ENCODE results near the gene MDK. TPM values are rescaled to one million over a fixed set of nuclear protein-coding genes. Genes with fewer than 3 reads are reported as not detected.

MDK gene
- total and polyA plus RNA-seq, 2 of the 13 experiments (the other 11 are each of a cell fraction or from before 2014, with no cell fraction given) = 312 to 407 TPM

- TF ChIP-seq ATF2 (CRISPR knock-in tag; IDR thresholded peaks at IDR 0.05) (no peak), ZSCAN31 (CRISPR knock-in tag; IDR thresholded peaks at IDR 0.05; ENCODE audit: low read depth) (peak; percentile 42; the same call in 1 of the 2 replicates), U2AF2 (IDR thresholded peaks at IDR 0.05; ENCODE audit: low read depth, low read length) (no peak), ZNF350 (CRISPR knock-in tag; IDR thresholded peaks at IDR 0.05; ENCODE audit: borderline replicate concordance, low read depth) (no peak), YEATS4 (CRISPR knock-in tag; IDR thresholded peaks at IDR 0.05; ENCODE audit: borderline replicate concordance) (peak; percentile 38; the same call in 1 of the 2 replicates), NONO (IDR thresholded peaks at IDR 0.05) (no peak), NONO (CRISPR knock-in tag; conservative IDR thresholded peaks at IDR 0.05) (no peak; the same call in 1 of the 2 replicates), TRIM24 (CRISPR knock-in tag; IDR thresholded peaks at IDR 0.05) (no peak)
- TF ChIP-seq, protein P1, sequence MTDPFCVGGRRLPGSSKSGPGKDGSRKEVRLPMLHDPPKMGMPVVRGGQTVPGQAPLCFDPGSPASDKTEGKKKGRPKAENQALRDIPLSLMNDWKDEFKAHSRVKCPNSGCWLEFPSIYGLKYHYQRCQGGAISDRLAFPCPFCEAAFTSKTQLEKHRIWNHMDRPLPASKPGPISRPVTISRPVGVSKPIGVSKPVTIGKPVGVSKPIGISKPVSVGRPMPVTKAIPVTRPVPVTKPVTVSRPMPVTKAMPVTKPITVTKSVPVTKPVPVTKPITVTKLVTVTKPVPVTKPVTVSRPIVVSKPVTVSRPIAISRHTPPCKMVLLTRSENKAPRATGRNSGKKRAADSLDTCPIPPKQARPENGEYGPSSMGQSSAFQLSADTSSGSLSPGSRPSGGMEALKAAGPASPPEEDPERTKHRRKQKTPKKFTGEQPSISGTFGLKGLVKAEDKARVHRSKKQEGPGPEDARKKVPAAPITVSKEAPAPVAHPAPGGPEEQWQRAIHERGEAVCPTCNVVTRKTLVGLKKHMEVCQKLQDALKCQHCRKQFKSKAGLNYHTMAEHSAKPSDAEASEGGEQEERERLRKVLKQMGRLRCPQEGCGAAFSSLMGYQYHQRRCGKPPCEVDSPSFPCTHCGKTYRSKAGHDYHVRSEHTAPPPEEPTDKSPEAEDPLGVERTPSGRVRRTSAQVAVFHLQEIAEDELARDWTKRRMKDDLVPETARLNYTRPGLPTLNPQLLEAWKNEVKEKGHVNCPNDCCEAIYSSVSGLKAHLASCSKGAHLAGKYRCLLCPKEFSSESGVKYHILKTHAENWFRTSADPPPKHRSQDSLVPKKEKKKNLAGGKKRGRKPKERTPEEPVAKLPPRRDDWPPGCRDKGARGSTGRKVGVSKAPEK (CRISPR knock-in tag; IDR thresholded peaks at IDR 0.05; ENCODE audit: borderline replicate concordance) = no peak
- TF ChIP-seq, protein P2, sequence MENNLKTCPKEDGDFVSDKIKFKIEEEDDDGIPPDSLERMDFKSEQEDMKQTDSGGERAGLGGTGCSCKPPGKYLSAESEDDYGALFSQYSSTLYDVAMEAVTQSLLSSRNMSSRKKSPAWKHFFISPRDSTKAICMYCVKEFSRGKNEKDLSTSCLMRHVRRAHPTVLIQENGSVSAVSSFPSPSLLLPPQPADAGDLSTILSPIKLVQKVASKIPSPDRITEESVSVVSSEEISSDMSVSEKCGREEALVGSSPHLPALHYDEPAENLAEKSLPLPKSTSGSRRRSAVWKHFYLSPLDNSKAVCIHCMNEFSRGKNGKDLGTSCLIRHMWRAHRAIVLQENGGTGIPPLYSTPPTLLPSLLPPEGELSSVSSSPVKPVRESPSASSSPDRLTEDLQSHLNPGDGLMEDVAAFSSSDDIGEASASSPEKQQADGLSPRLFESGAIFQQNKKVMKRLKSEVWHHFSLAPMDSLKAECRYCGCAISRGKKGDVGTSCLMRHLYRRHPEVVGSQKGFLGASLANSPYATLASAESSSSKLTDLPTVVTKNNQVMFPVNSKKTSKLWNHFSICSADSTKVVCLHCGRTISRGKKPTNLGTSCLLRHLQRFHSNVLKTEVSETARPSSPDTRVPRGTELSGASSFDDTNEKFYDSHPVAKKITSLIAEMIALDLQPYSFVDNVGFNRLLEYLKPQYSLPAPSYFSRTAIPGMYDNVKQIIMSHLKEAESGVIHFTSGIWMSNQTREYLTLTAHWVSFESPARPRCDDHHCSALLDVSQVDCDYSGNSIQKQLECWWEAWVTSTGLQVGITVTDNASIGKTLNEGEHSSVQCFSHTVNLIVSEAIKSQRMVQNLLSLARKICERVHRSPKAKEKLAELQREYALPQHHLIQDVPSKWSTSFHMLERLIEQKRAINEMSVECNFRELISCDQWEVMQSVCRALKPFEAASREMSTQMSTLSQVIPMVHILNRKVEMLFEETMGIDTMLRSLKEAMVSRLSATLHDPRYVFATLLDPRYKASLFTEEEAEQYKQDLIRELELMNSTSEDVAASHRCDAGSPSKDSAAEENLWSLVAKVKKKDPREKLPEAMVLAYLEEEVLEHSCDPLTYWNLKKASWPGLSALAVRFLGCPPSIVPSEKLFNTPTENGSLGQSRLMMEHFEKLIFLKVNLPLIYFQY (CRISPR knock-in tag; IDR thresholded peaks at IDR 0.05; ENCODE audit: borderline replicate concordance) = peak; percentile 94; the same call in 1 of the 2 replicates
Observed at GRCh38 chr11:46346886-46347636, 34.4 kb upstream of the MDK start, which contains the start of gene DGKZ (continued).

Measured in HepG2 (cell line).